ENCODE measurements around the gene SOX18. TPM values are rescaled to one million over a fixed set of nuclear protein-coding genes. Genes with fewer than 3 reads are reported as not detected.

Gene SOX18
- polyA plus RNA-seq, 1 donor: 5.3 TPM

DNA sequence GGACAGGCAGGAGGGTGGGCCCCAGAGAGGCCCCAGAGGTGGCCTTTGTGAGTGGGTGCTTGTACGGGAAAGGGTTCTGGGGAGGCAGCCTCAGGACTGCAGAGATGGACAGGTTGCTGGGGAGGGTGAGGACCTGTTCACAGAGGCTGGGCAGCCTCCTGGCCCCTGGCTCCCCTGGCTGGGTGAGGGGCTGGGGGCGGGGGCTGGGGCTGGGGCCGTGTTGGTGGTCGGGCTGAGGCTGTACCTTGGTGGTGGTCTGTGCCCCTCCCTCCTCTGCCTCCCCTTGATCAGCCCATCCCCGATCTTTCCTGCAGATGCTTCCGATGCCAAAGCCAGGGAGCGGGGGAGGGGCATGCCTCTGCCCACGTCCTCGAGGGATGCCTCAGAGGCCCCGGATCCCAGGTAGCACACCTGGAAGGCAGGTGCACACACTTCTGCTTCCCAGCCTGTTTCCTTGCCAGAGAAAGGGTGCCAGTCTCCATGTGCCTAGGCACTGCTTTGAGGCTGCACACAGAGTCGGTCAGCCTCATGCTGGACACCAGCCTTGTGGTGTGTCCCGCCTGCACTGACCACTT lies 18.4 kb upstream of the SOX18 start:
- Histone ChIP-seq H3K27me3 (ENCODE audit: control insufficient read depth, insufficient read depth, low read length) (no peaks in the 10 kb centered on the region), H3K9me3 (ENCODE audit: control insufficient read depth, low read depth, low read length) (no peaks in the 10 kb centered on the region), H3K4me3 (ENCODE audit: low read length) (no peak overlapping the region), H3K27ac (ENCODE audit: low read length) (no peak overlapping the region), H3K36me3 (ENCODE audit: control insufficient read depth, insufficient read depth, low read length) (no peaks in the 10 kb centered on the region), H3K4me1 (ENCODE audit: control insufficient read depth, insufficient read depth, low read length) (peaks cover 18% of the 10 kb centered on the region)
- DNase-seq: no peak
- no CpG with 5 or more reads among the region's 12 CpGs for WGBS (ENCODE audit: insufficient coverage, low lambda C conversion rate)

DNA sequence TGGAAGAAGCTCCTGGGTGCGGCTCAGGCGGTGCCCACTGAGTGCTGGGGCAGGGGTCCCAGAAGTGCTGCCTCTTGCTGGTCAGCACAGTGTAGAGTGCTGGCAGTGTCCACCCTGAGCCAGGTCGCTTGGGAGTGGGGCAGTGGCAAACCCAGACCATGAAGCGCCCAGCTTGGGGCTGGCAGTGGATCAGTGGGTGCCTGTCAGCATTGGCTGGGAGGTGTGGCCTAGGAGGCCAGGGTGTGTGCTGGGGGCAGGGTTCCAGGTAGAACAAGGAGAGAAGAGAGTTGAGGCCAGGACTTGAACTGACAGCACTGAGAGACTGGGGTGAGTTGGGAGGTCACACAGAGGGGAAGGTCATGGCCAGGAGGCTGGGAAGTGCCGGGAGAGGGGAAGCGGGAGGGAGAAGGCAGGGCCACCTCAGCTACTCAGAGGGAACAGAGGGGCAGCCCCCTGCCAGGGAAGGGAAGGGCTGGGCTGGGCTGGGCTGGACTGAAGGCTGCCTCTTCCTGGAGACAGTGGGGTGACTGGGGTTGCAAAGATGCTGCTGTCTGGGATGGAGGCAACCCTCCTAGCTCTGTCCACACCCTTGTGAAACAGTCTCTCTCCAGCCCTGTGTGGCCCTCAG lies 17.7 kb upstream of the SOX18 start:
- DNase-seq: no peak
- H3K27me3 ChIP-seq (ENCODE audit: control insufficient read depth, insufficient read depth, low read length): no peaks in the 10 kb centered on the region
- no peak overlapping the region for H3K4me3 ChIP-seq (ENCODE audit: low read length)
- H3K36me3 ChIP-seq (ENCODE audit: control insufficient read depth, insufficient read depth, low read length): no peaks in the 10 kb centered on the region
- H3K27ac ChIP-seq (ENCODE audit: low read length): no peak overlapping the region
- no CpG with 5 or more reads among the region's 6 CpGs for WGBS (ENCODE audit: insufficient coverage, low lambda C conversion rate)
- H3K4me1 ChIP-seq (ENCODE audit: control insufficient read depth, insufficient read depth, low read length): peaks cover 23% of the 10 kb centered on the region
- no peaks in the 10 kb centered on the region for H3K9me3 ChIP-seq (ENCODE audit: control insufficient read depth, low read depth, low read length)

DNA sequence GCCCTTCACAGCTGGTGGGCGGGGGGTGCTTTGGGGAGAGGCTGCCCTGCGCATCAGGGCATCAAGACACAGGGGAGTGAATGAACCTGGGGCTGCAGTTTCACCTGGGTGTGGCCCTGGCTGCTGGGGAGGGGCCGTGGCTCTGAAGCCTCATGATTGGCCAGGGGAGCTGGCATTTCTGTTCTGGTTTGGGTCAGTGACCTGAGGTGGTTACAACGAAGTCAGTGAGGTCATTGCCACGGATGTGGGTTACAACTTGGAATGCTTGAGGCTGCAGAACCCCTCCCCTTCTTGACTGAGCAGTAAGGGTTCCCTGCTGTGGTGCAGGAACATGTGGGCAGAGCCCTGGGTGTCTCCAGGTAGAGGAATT lies 16.5 kb upstream of the SOX18 start:
- H3K27ac ChIP-seq (ENCODE audit: low read length): no peak overlapping the region
- DNase-seq: peak in 1 of 2 donors; percentile 49
- no peaks in the 10 kb centered on the region for H3K9me3 ChIP-seq (ENCODE audit: control insufficient read depth, low read depth, low read length)
- H3K4me3 ChIP-seq (ENCODE audit: low read length): no peak overlapping the region
- no CpG with 5 or more reads among the region's 5 CpGs for WGBS (ENCODE audit: insufficient coverage, low lambda C conversion rate)
- no peaks in the 10 kb centered on the region for H3K36me3 ChIP-seq (ENCODE audit: control insufficient read depth, insufficient read depth, low read length)
- no peaks in the 10 kb centered on the region for H3K27me3 ChIP-seq (ENCODE audit: control insufficient read depth, insufficient read depth, low read length)
- H3K4me1 ChIP-seq (ENCODE audit: control insufficient read depth, insufficient read depth, low read length): peaks cover 25% of the 10 kb centered on the region

DNA sequence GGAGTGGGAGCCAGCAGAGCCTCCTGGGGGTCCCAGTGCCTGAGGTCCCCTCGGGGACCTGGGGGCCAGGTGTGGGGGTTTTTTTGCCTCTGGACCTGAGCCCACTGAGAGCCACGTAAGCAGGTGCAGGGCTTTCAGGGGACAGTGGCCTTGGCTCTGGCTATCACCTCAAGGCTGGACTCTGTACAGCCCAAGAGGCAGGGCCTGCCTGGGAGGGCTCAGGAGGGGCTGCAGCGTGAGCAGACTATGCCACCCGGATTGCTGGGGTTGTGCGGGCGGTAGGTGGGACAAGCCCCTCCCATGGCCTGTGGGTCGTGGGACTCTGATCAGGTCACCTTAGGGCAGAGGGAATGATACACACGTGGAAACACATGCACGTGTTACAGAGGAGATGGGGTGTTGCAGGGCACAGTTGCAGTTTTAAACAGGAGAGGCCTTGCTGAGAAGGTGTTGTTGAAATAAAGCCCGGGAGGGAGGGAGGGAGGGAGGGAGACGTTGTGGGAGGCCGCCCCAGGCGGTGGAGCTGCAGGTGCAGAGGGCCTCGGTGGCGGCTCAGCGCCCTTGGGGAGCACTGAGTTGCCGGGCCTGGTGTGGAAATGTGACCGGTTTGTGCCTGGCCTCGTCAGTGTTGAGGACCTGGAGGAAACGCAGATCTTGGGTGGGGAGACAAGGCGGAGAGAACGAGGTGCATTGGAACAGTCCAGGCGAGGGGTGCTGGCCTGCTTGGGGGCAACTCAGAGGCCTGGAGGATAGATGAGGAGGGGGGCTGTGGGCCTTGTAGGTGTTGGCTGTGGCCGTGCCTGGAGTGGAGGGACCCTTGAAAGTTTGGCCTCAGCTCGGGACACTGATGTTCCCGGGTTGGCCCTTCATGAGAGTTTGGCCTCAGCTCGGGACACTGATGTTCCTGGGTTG lies 15.9 kb upstream of the SOX18 start:
- Histone ChIP-seq H3K4me1 (ENCODE audit: control insufficient read depth, insufficient read depth, low read length) (peaks cover 25% of the 10 kb centered on the region), H3K27ac (ENCODE audit: low read length) (no peak overlapping the region), H3K27me3 (ENCODE audit: control insufficient read depth, insufficient read depth, low read length) (no peaks in the 10 kb centered on the region), H3K9me3 (ENCODE audit: control insufficient read depth, low read depth, low read length) (no peaks in the 10 kb centered on the region), H3K36me3 (ENCODE audit: control insufficient read depth, insufficient read depth, low read length) (no peaks in the 10 kb centered on the region), H3K4me3 (ENCODE audit: low read length) (no peak overlapping the region)
- DNase-seq: no peak
- WGBS (ENCODE audit: insufficient coverage, low lambda C conversion rate): no CpG with 5 or more reads among the region's 27 CpGs

DNA sequence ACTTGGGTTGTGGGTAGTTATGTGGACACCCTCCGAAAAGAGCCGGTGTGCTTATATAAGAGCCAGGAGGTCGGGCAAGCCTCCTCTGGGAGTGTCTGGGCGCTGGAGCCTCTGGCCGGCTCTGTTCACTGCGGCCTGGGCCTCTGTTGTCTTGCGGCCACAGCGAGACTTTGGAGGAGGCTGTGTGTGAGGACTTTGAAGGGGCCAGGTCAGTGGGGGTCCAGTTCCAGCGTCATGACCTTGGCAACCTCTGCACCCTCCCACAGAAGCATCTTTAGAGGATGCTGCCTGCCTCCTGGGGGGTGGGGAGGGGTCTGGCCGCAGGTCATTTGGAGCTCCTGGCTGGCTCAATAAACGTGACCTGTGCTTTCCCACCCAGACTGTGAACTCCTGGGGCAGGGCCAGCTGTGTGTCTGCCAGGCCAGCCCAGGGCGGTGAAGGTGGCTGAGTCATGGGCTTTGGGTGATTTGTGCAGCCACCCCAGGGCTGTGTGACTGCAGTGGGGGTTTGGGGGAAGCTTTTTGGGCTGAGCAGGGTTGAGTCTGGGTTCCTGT lies 14.8 kb upstream of the SOX18 start:
- peak overlapping the region; percentile 85 for H3K4me3 ChIP-seq (ENCODE audit: low read length)
- H3K36me3 ChIP-seq (ENCODE audit: control insufficient read depth, insufficient read depth, low read length): no peaks in the 10 kb centered on the region
- H3K4me1 ChIP-seq (ENCODE audit: control insufficient read depth, insufficient read depth, low read length): peaks cover 25% of the 10 kb centered on the region
- H3K9me3 ChIP-seq (ENCODE audit: control insufficient read depth, low read depth, low read length): no peaks in the 10 kb centered on the region
- no peaks in the 10 kb centered on the region for H3K27me3 ChIP-seq (ENCODE audit: control insufficient read depth, insufficient read depth, low read length)
- H3K27ac ChIP-seq (ENCODE audit: low read length): no peak overlapping the region
- DNase-seq: no peak
- no CpG with 5 or more reads among the region's 12 CpGs for WGBS (ENCODE audit: insufficient coverage, low lambda C conversion rate)

DNA sequence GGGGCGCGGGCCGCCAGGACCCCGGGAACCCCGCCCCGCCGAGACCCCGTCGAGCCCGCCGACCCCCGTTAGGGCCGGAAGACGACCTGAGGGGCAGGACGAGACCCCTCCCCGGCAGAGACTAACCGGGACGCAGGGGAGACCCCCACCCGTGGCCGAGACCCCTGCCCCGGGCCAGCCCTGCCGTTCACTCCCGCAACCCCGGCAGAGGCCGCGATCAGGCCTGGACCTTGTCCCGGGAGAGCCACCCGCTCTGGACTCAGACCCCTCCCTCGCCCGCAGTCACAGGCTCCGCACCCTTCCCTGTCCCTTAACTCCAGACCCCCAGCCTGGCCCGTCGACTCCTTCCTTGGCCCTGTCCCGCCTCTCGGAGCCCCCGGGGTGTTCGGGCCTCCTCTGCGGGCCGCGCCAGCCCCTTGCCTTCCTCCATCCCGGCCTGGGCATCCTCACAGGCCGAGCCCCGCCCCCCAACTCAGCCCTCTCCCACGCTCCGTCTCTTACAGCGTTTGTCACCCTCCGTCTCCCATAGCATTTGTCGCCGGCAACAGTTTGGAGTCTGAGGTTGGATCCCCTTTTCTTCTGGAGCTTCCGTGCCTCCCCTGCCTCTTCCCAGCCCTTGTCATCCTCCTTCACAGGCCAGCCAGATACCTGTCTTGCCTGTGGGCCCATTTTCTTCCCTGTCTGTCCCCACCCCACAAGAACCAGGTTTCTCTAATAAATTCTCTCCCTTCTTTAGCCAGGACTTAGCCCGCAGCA lies 14.1 kb upstream of the SOX18 start:
- peaks cover under 1% of the 10 kb centered on the region for H3K27me3 ChIP-seq (ENCODE audit: control insufficient read depth, insufficient read depth, low read length)
- WGBS (ENCODE audit: insufficient coverage, low lambda C conversion rate): no CpG with 5 or more reads among the region's 51 CpGs
- peak overlapping the region; percentile 85 for H3K4me3 ChIP-seq (ENCODE audit: low read length)
- H3K27ac ChIP-seq (ENCODE audit: low read length): no peak overlapping the region
- H3K36me3 ChIP-seq (ENCODE audit: control insufficient read depth, insufficient read depth, low read length): no peaks in the 10 kb centered on the region
- H3K9me3 ChIP-seq (ENCODE audit: control insufficient read depth, low read depth, low read length): no peaks in the 10 kb centered on the region
- peak in 1 of 2 donors; percentile 59 for DNase-seq
- peaks cover 25% of the 10 kb centered on the region for H3K4me1 ChIP-seq (ENCODE audit: control insufficient read depth, insufficient read depth, low read length)

DNA sequence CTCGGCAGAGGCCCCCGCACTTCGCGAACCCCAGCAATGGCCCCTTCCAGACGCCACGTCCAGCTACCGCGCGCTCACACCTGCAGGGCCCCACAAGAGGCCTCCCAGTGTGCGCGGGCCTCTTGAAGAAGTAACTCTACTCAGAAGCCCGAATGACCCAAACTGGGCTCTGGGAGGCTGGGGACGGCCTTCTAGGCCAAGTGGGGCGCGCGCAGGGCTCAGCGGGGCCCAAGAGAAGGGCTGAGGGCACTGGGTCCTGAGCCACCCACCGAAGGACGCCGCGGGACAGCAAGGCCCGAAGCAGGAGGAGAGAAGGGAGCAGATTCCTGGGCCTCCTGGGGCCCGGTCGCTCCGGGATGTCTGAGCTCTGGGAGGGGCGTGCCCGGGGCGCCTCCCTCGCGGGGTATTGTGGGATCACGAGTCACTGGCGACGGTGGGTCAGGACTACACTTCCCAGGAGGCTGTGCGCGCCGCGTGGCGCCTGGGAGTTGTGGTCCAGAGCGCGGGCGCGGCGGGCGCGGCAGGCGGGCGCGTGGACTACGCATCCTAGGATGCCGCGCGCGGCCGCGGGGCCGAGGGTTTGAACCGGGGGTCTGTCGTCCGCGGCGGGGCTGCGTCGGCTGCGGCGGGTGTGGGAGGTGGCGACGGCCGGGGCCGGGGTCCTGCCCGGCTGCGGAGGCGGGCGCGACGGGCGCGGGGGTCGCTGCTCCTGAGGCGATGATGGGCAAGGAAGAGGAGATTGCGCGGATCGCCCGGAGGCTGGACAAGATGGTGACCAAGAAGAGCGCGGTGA lies 13.4 kb upstream of the SOX18 start, which contains the start of gene TCEA2:
TSS of gene TCEA2 (plus strand) at position 603 of the 793 bp plus-strand sequence. CDS start at position 718, 115 bp downstream.
- Histone ChIP-seq H3K27me3 (ENCODE audit: control insufficient read depth, insufficient read depth, low read length) (peaks cover 5% of the 10 kb centered on the region), H3K4me1 (ENCODE audit: control insufficient read depth, insufficient read depth, low read length) (peaks cover 25% of the 10 kb centered on the region), H3K27ac (ENCODE audit: low read length) (peak within 1 kb of the TSS; percentile 84), H3K9me3 (ENCODE audit: control insufficient read depth, low read depth, low read length) (no peaks in the 10 kb centered on the region), H3K4me3 (ENCODE audit: low read length) (peak within 1 kb of the TSS; percentile 85), H3K36me3 (ENCODE audit: control insufficient read depth, insufficient read depth, low read length) (no peaks in the 10 kb centered on the region)
- no CpG with 5 or more reads among the region's 85 CpGs for WGBS (ENCODE audit: insufficient coverage, low lambda C conversion rate)
- DNase-seq: peak; percentile 97 to 98

GRCh38 chr20:64062276-64062595 lies 12.8 kb upstream of the SOX18 start:
- no peaks in the 10 kb centered on the region for H3K9me3 ChIP-seq (ENCODE audit: control insufficient read depth, low read depth, low read length)
- no peaks in the 10 kb centered on the region for H3K36me3 ChIP-seq (ENCODE audit: control insufficient read depth, insufficient read depth, low read length)
- H3K4me1 ChIP-seq (ENCODE audit: control insufficient read depth, insufficient read depth, low read length): peaks cover 25% of the 10 kb centered on the region
- peak overlapping the region; percentile 49 for H3K4me3 ChIP-seq (ENCODE audit: low read length)
- WGBS (ENCODE audit: insufficient coverage, low lambda C conversion rate): no CpG with 5 or more reads among the region's 5 CpGs
- H3K27ac ChIP-seq (ENCODE audit: low read length): peak overlapping the region; percentile 84
- peaks cover 9% of the 10 kb centered on the region for H3K27me3 ChIP-seq (ENCODE audit: control insufficient read depth, insufficient read depth, low read length)
- no peak for DNase-seq

- Histone ChIP-seq H3K4me3 (ENCODE audit: low read length) (no peak overlapping the region), H3K9me3 (ENCODE audit: control insufficient read depth, low read depth, low read length) (no peaks in the 10 kb centered on the region), H3K27me3 (ENCODE audit: control insufficient read depth, insufficient read depth, low read length) (peaks cover 44% of the 10 kb centered on the region), H3K4me1 (ENCODE audit: control insufficient read depth, insufficient read depth, low read length) (peaks cover 10% of the 10 kb centered on the region), H3K36me3 (ENCODE audit: control insufficient read depth, insufficient read depth, low read length) (no peaks in the 10 kb centered on the region), H3K27ac (ENCODE audit: low read length) (no peak overlapping the region)
- DNase-seq: no peak
- no CpG with 5 or more reads among the region's 12 CpGs for WGBS (ENCODE audit: insufficient coverage, low lambda C conversion rate)
Measured at GRCh38 chr20:64058536-64058935, 9.1 kb upstream of the SOX18 start.

All from large intestine (tissue), 3 donors.